SIG-M5 (cell line): Measurements from ENCODE around the gene RAB4A.
"Not testable (repeated sequence)": the region's sequence is repeated elsewhere in the genome, so short reads cannot be mapped to it uniquely, and the experiment has no call there.

Source experiments
- DNase-seq: peaks from one replicate; lab custom pipeline; 2025; lab: John Stamatoyannopoulos, UW

The RAB4A gene

GRCh38 chr1:229272164-229273158, 1.6 kb downstream of the RAB4A start:
- no peak for DNase-seq

GRCh38 chr1:229273507-229274232, 2.8 kb downstream of the RAB4A start:
- no peak for DNase-seq

GRCh38 chr1:229275005-229275404, 4.1 kb downstream of the RAB4A start:
- no peak for DNase-seq

- no peak for DNase-seq
Observed at GRCh38 chr1:229278120-229278741, 7.3 kb downstream of the RAB4A start.

- DNase-seq, result no peak
Observed at GRCh38 chr1:229279242-229279641, 8.3 kb downstream of the RAB4A start.

GRCh38 chr1:229280037-229280828, 9.3 kb downstream of the RAB4A start:
- DNase-seq, result no peak

GRCh38 chr1:229280921-229281320, 10.0 kb downstream of the RAB4A start:
- DNase-seq, result no peak

GRCh38 chr1:229281339-229281926, 10.5 kb downstream of the RAB4A start:
- no peak for DNase-seq

- no peak for DNase-seq
Observed at GRCh38 chr1:229282295-229282823, 11.4 kb downstream of the RAB4A start.

- no peak for DNase-seq
Observed at GRCh38 chr1:229283183-229283611, 12.3 kb downstream of the RAB4A start.

- DNase-seq, result no peak
Observed at GRCh38 chr1:229284887-229285286, 14.0 kb downstream of the RAB4A start.

GRCh38 chr1:229285440-229285839, 14.5 kb downstream of the RAB4A start:
- DNase-seq, result no peak

- no peak for DNase-seq
Observed at GRCh38 chr1:229286099-229286766, 15.3 kb downstream of the RAB4A start.

GRCh38 chr1:229287267-229287666, 16.4 kb downstream of the RAB4A start:
- DNase-seq, result no peak

- no peak for DNase-seq
Observed at GRCh38 chr1:229288516-229288915, 17.6 kb downstream of the RAB4A start.

- DNase-seq, result not testable (repeated sequence)
Observed at GRCh38 chr1:229291686-229292085, 20.8 kb downstream of the RAB4A start.

- no peak for DNase-seq
Observed at GRCh38 chr1:229293528-229294204, 22.8 kb downstream of the RAB4A start.

- no peak for DNase-seq
Observed at GRCh38 chr1:229295745-229296144, 24.8 kb downstream of the RAB4A start.

GRCh38 chr1:229296541-229296941, 25.6 kb downstream of the RAB4A start:
- no peak for DNase-seq

GRCh38 chr1:229297746-229298145, 26.8 kb downstream of the RAB4A start:
- DNase-seq, result no peak
